Fibroblast of skin of right biceps (primary cell): ENCODE results near the gene SMDT1.

Experiments
- DNase-seq: peaks from one replicate; pipeline ENCODE4 v3.0.0-alpha.2; 2013

Gene SMDT1

GRCh38 chr22:42079319-42080251 is at the start of gene SMDT1:
TSS of gene SMDT1 (plus strand) at chr22:42079700. CDS start at chr22:42079769, 69 bp downstream.
- peak; percentile 99 for DNase-seq

- DNase-seq = no peak
These were observed 46.0 kb upstream of the SMDT1 start for GRCh38 chr22:42033263-42034181.

GRCh38 chr22:42035256-42035655 is 44.2 kb upstream of the SMDT1 start:
- no peak for DNase-seq

GRCh38 chr22:42039271-42039670 is 40.2 kb upstream of the SMDT1 start:
- DNase-seq = peak; percentile 31

- DNase-seq = no peak
These were observed 37.7 kb upstream of the SMDT1 start for GRCh38 chr22:42041784-42042183.

- no peak for DNase-seq
These were observed 28.8 kb upstream of the SMDT1 start for GRCh38 chr22:42050641-42051180.

- DNase-seq = no peak
These were observed 26.7 kb upstream of the SMDT1 start for GRCh38 chr22:42052765-42053164.

GRCh38 chr22:42056757-42057511 is 22.6 kb upstream of the SMDT1 start:
- DNase-seq = no peak

- DNase-seq = no peak
These were observed 19.0 kb upstream of the SMDT1 start for GRCh38 chr22:42060489-42060888.

- no peak for DNase-seq
These were observed 18.5 kb upstream of the SMDT1 start for GRCh38 chr22:42061041-42061440.

- DNase-seq = no peak
These were observed 16.9 kb upstream of the SMDT1 start for GRCh38 chr22:42062506-42063170.

GRCh38 chr22:42064629-42065028 is 14.9 kb upstream of the SMDT1 start:
- DNase-seq = no peak

GRCh38 chr22:42065438-42066125 is 13.9 kb upstream of the SMDT1 start:
- DNase-seq = no peak

- DNase-seq = no peak
These were observed 13.3 kb upstream of the SMDT1 start for GRCh38 chr22:42066126-42066761.

GRCh38 chr22:42066937-42067336 is 12.6 kb upstream of the SMDT1 start:
- no peak for DNase-seq

GRCh38 chr22:42067671-42068251 is 11.7 kb upstream of the SMDT1 start:
- no peak for DNase-seq

GRCh38 chr22:42068291-42068690 is 11.2 kb upstream of the SMDT1 start:
- no peak for DNase-seq

GRCh38 chr22:42069801-42070516 is 9.5 kb upstream of the SMDT1 start:
- no peak for DNase-seq

- DNase-seq = peak; percentile 96
These were observed 8.7 kb upstream of the SMDT1 start, which contains the start of gene NAGA for GRCh38 chr22:42070517-42071422. TSS of gene NAGA (minus strand) at chr22:42070812. CDS start at chr22:42070297, 515 bp downstream.
